HT1080 (cell line): Measurements from ENCODE around the gene HDAC5. TPM values are rescaled to one million over a fixed set of nuclear protein-coding genes. Genes with fewer than 3 reads are reported as not detected.
"Not testable (repeated sequence)": the region's sequence is repeated elsewhere in the genome, so short reads cannot be mapped to it uniquely, and the experiment has no call there.

Experiments
- DNase-seq: peaks from one replicate; pipeline ENCODE4 v3.0.0-alpha.2; 2015; ENCODE audit warnings: low read depth
- total RNA-seq: library from RNA; depleted of rRNA; stranded (reverse); fragments of >200 nt; shearing (Covaris generic); gene quantifications from 2 replicates; pipeline ENCODE4 v1.2.3, GENCODE V29; 2014

HDAC5 gene
- total RNA-seq, 1 experiment from 2014 or later, result 30.0 TPM

- peak; percentile 49 for DNase-seq
These were observed 53.4 kb downstream of the HDAC5 start for GRCh38 chr17:44069974-44070454.

- DNase-seq, result no peak
These were observed 55.9 kb downstream of the HDAC5 start for GRCh38 chr17:44067545-44067940.

GRCh38 chr17:44066204-44066930 lies 57.1 kb downstream of the HDAC5 start, which contains the start of gene LSM12:
Gene LSM12 (minus strand): TSS chr17:44066671. CDS start chr17:44066587, 84 bp downstream.
- DNase-seq, result peak; percentile 92

- peak; percentile 15 for DNase-seq
These were observed 57.7 kb downstream of the HDAC5 start for GRCh38 chr17:44065668-44066203.

GRCh38 chr17:44063704-44064639 lies 59.5 kb downstream of the HDAC5 start:
- DNase-seq, result no peak

GRCh38 chr17:44062871-44063270 lies 60.6 kb downstream of the HDAC5 start:
- no peak for DNase-seq

GRCh38 chr17:44061446-44061845 lies 62.0 kb downstream of the HDAC5 start:
- no peak for DNase-seq

- no peak for DNase-seq
These were observed 64.1 kb downstream of the HDAC5 start for GRCh38 chr17:44059101-44059892.

GRCh38 chr17:44053125-44053872 lies 70.1 kb downstream of the HDAC5 start:
- DNase-seq, result no peak

GRCh38 chr17:44049294-44050060 lies 74.0 kb downstream of the HDAC5 start:
- no peak for DNase-seq

GRCh38 chr17:44046893-44047292 lies 76.5 kb downstream of the HDAC5 start:
- DNase-seq, result not testable (repeated sequence)

GRCh38 chr17:44045486-44045885 lies 78.0 kb downstream of the HDAC5 start:
- DNase-seq, result no peak

- no peak for DNase-seq
These were observed 79.4 kb downstream of the HDAC5 start for GRCh38 chr17:44044071-44044470.

- no peak for DNase-seq
These were observed 80.2 kb downstream of the HDAC5 start for GRCh38 chr17:44043272-44043696.

- DNase-seq, result no peak
These were observed 83.4 kb downstream of the HDAC5 start for GRCh38 chr17:44039829-44040635.

GRCh38 chr17:44038604-44039011 lies 84.8 kb downstream of the HDAC5 start:
- no peak for DNase-seq

GRCh38 chr17:44037471-44037870 lies 86.0 kb downstream of the HDAC5 start:
- DNase-seq, result no peak

GRCh38 chr17:44034688-44035087 lies 88.8 kb downstream of the HDAC5 start:
- DNase-seq, result not testable (repeated sequence)
